Glutamatergic neuron (in vitro differentiated cells): ENCODE data around the gene TMEM59L. TPM values are rescaled to one million over a fixed set of nuclear protein-coding genes. Genes with fewer than 3 reads are reported as not detected.

Source experiments
- DNase-seq: peaks from one replicate; pipeline ENCODE4 v3.0.0; 2022
- H3K27ac Mint-ChIP-seq: one replicate; pipeline ENCODE4 v1.8.0; 2020; ENCODE audit warnings: mild to moderate bottlenecking, mixed read lengths, inconsistent platforms; ENCODE audit not compliant: unreplicated experiment
- H3K27me3 Mint-ChIP-seq: one replicate; pipeline ENCODE4 v1.8.0; 2020; ENCODE audit warnings: mild to moderate bottlenecking, moderate library complexity, mixed read lengths, inconsistent platforms; ENCODE audit not compliant: unreplicated experiment
- H3K36me3 Mint-ChIP-seq: one replicate; pipeline ENCODE4 v1.8.0; 2020; ENCODE audit warnings: mild to moderate bottlenecking, mixed read lengths, inconsistent platforms; ENCODE audit not compliant: unreplicated experiment
- H3K4me1 Mint-ChIP-seq: one replicate; pipeline ENCODE4 v1.8.0; 2020; ENCODE audit warnings: mild to moderate bottlenecking, low read depth, mixed read lengths, inconsistent platforms; ENCODE audit not compliant: unreplicated experiment
- H3K4me3 Mint-ChIP-seq: one replicate; pipeline ENCODE4 v1.8.0; 2020; ENCODE audit warnings: mild to moderate bottlenecking, mixed read lengths, inconsistent platforms; ENCODE audit not compliant: unreplicated experiment
- H3K9me3 Mint-ChIP-seq: one replicate; pipeline ENCODE4 v1.8.0; 2020; ENCODE audit warnings: mild to moderate bottlenecking, moderate library complexity, mixed read lengths, inconsistent platforms; ENCODE audit not compliant: unreplicated experiment
- CTCF ChIP-seq: fragments of 200-600 bp; sonication (generic); IDR thresholded peaks from one replicate; pipeline ENCODE4 v1.5.0; 2021; ENCODE audit not compliant: partially characterized antibody, unreplicated experiment
- total RNA-seq: library from RNA; stranded (reverse); fragmentation: NEBNext Ultra II Directional; extraction: Animal tissue kit (Norgen Biotek cat#: 25700); gene quantifications from one replicate; pipeline ENCODE4 v1.2.1, GENCODE V29; 2021; ENCODE audit not compliant: unreplicated experiment

The TMEM59L gene
- total RNA-seq, 1 donor from 2014 or later = 92.3 TPM

GRCh38 chr19:18608805-18609716 is 3.6 kb upstream of the TMEM59L start:
- peaks cover 15% of the 10 kb centered on the region for H3K4me1 Mint-ChIP-seq
- H3K36me3 Mint-ChIP-seq = no peaks in the 10 kb centered on the region
- no peak overlapping the region for H3K27ac Mint-ChIP-seq
- no peak for TF ChIP-seq CTCF
- peak overlapping the region; percentile 39 for H3K4me3 Mint-ChIP-seq
- peaks cover 33% of the 10 kb centered on the region for H3K27me3 Mint-ChIP-seq
- DNase-seq = no peak
- peaks cover 5% of the 10 kb centered on the region for H3K9me3 Mint-ChIP-seq

- Mint-ChIP-seq H3K36me3 (no peaks in the 10 kb centered on the region), H3K4me3 (no peak overlapping the region), H3K9me3 (peaks cover 5% of the 10 kb centered on the region), H3K27me3 (peaks cover 36% of the 10 kb centered on the region), H3K4me1 (peaks cover 15% of the 10 kb centered on the region), H3K27ac (no peak overlapping the region)
- TF ChIP-seq CTCF = no peak
- DNase-seq = no peak
Measured at GRCh38 chr19:18609717-18610051, 3.0 kb upstream of the TMEM59L start.

GRCh38 chr19:18610245-18610555 is 2.5 kb upstream of the TMEM59L start:
- Mint-ChIP-seq H3K27ac (no peak overlapping the region), H3K9me3 (peaks cover 5% of the 10 kb centered on the region), H3K4me1 (peaks cover 12% of the 10 kb centered on the region), H3K4me3 (no peak overlapping the region), H3K27me3 (peaks cover 37% of the 10 kb centered on the region), H3K36me3 (peaks cover 2% of the 10 kb centered on the region)
- DNase-seq = no peak
- no peak for TF ChIP-seq CTCF

GRCh38 chr19:18610556-18611326 is 1.9 kb upstream of the TMEM59L start:
- DNase-seq = no peak
- TF ChIP-seq CTCF = no peak
- Mint-ChIP-seq H3K4me3 (peak overlapping the region; percentile 80), H3K4me1 (peaks cover 10% of the 10 kb centered on the region), H3K9me3 (peaks cover 3% of the 10 kb centered on the region), H3K27ac (no peak overlapping the region), H3K36me3 (peaks cover 4% of the 10 kb centered on the region), H3K27me3 (peaks cover 34% of the 10 kb centered on the region)
